Measurements from ENCODE around the gene LYG1.

DNA sequence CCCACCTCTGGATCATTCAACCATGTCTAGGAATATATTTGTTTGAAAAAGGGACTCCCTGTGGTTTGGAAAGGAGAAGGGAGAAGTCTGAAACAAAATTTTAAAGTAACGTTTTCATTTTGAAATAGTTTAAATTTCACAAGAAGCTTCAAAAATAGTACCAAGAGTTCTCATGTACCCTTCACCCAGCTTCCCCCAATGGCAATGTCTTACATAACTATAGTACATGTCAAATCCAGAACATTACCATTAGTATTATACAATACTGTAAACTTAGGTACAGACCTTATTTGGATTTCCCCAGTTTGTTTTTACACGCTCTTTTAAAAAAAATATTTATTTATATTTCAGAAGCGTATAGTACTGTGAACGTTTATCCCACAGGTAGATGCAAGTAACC is 41.5 kb downstream of the LYG1 start:
- TF ChIP-seq, protein P1, sequence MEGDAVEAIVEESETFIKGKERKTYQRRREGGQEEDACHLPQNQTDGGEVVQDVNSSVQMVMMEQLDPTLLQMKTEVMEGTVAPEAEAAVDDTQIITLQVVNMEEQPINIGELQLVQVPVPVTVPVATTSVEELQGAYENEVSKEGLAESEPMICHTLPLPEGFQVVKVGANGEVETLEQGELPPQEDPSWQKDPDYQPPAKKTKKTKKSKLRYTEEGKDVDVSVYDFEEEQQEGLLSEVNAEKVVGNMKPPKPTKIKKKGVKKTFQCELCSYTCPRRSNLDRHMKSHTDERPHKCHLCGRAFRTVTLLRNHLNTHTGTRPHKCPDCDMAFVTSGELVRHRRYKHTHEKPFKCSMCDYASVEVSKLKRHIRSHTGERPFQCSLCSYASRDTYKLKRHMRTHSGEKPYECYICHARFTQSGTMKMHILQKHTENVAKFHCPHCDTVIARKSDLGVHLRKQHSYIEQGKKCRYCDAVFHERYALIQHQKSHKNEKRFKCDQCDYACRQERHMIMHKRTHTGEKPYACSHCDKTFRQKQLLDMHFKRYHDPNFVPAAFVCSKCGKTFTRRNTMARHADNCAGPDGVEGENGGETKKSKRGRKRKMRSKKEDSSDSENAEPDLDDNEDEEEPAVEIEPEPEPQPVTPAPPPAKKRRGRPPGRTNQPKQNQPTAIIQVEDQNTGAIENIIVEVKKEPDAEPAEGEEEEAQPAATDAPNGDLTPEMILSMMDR (IDR thresholded peaks at IDR 0.05 in 2 of 3, conservative IDR thresholded peaks at IDR 0.05 in 1 of 3; ENCODE audit: borderline replicate concordance in 1 of 3, insufficient read depth in 1 of 3, low read depth in 2 of 3, low read length in 2 of 3) = no peak
- TF ChIP-seq, protein P2, sequence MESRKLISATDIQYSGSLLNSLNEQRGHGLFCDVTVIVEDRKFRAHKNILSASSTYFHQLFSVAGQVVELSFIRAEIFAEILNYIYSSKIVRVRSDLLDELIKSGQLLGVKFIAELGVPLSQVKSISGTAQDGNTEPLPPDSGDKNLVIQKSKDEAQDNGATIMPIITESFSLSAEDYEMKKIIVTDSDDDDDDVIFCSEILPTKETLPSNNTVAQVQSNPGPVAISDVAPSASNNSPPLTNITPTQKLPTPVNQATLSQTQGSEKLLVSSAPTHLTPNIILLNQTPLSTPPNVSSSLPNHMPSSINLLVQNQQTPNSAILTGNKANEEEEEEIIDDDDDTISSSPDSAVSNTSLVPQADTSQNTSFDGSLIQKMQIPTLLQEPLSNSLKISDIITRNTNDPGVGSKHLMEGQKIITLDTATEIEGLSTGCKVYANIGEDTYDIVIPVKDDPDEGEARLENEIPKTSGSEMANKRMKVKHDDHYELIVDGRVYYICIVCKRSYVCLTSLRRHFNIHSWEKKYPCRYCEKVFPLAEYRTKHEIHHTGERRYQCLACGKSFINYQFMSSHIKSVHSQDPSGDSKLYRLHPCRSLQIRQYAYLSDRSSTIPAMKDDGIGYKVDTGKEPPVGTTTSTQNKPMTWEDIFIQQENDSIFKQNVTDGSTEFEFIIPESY (IDR thresholded peaks at IDR 0.05; ENCODE audit: extremely low read depth, insufficient replicate concordance, low read length) = no peak
- TF ChIP-seq, protein P3, sequence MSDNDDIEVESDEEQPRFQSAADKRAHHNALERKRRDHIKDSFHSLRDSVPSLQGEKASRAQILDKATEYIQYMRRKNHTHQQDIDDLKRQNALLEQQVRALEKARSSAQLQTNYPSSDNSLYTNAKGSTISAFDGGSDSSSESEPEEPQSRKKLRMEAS (IDR thresholded peaks at IDR 0.05) = no peak
- TF ChIP-seq EZH2phosphoT487 (IDR thresholded peaks at IDR 0.05; ENCODE audit: borderline replicate concordance) (no peak), EZH2 (IDR thresholded peaks at IDR 0.05) (no peak), JUND (IDR thresholded peaks at IDR 0.05) (no peak), SIN3A (IDR thresholded peaks at IDR 0.05; ENCODE audit: low read depth) (no peak)

All from HCT116 (cell line).